HG03095 (cell line): Measurements from ENCODE around the gene RNF144B.
"Not testable (repeated sequence)": the region's sequence is repeated elsewhere in the genome, so short reads cannot be mapped to it uniquely, and the experiment has no call there.

Experiments used
- ATAC-seq: cut with Tn5 transposase; IDR thresholded peaks from one replicate; pipeline ENCODE4 v1.9.1; 2021; ENCODE audit warnings: moderate library complexity; ENCODE audit not compliant: unreplicated experiment

Gene RNF144B

GRCh38 chr6:18439581-18439980 is 52.4 kb downstream of the RNF144B start:
- no peak for ATAC-seq

- no peak for ATAC-seq
Measured at GRCh38 chr6:18441251-18441979, 54.3 kb downstream of the RNF144B start.

GRCh38 chr6:18444111-18444510 is 57.0 kb downstream of the RNF144B start:
- ATAC-seq, result no peak

- ATAC-seq, result no peak
Measured at GRCh38 chr6:18445228-18445627, 58.1 kb downstream of the RNF144B start.

GRCh38 chr6:18446771-18447170 is 59.6 kb downstream of the RNF144B start:
- ATAC-seq, result no peak

- no peak for ATAC-seq
Measured at GRCh38 chr6:18447552-18447951, 60.4 kb downstream of the RNF144B start.

- ATAC-seq, result no peak
Measured at GRCh38 chr6:18451756-18452155, 64.6 kb downstream of the RNF144B start.

- no peak for ATAC-seq
Measured at GRCh38 chr6:18454446-18454845, 67.3 kb downstream of the RNF144B start.

GRCh38 chr6:18457065-18457737 is 70.1 kb downstream of the RNF144B start:
- no peak for ATAC-seq

GRCh38 chr6:18458086-18458485 is 70.9 kb downstream of the RNF144B start:
- not testable (repeated sequence) for ATAC-seq

- ATAC-seq, result no peak
Measured at GRCh38 chr6:18463429-18463828, 76.3 kb downstream of the RNF144B start.

- no peak for ATAC-seq
Measured at GRCh38 chr6:18464176-18464575, 77.0 kb downstream of the RNF144B start.

- ATAC-seq, result no peak
Measured at GRCh38 chr6:18465410-18466154, 78.4 kb downstream of the RNF144B start.

- no peak for ATAC-seq
Measured at GRCh38 chr6:18467741-18468502, 80.8 kb downstream of the RNF144B start.

- ATAC-seq, result no peak
Measured at GRCh38 chr6:18468503-18468843, 81.3 kb downstream of the RNF144B start.

- no peak for ATAC-seq
Measured at GRCh38 chr6:18469536-18469935, 82.4 kb downstream of the RNF144B start.

- no peak for ATAC-seq
Measured at GRCh38 chr6:18471232-18471964, 84.2 kb downstream of the RNF144B start.

GRCh38 chr6:18472941-18473340 is 85.8 kb downstream of the RNF144B start:
- no peak for ATAC-seq

GRCh38 chr6:18473755-18474154 is 86.6 kb downstream of the RNF144B start:
- no peak for ATAC-seq

GRCh38 chr6:18477301-18477941 is 90.3 kb downstream of the RNF144B start:
- ATAC-seq, result no peak
